H9 (cell line): ENCODE measurements around the gene NARS2. TPM values are rescaled to one million over a fixed set of nuclear protein-coding genes. Genes with fewer than 3 reads are reported as not detected.
A peak's percentile ranks its signal among the peaks of the same experiment; 100 is the strongest.

Experiments used
- DNase-seq: peaks from one replicate; pipeline ENCODE4 v3.0.0-alpha.2; 2017
- H2AFZ ChIP-seq: one replicate; pipeline ENCODE4 v1.6.1; 2013; ENCODE audit warnings: mild to moderate bottlenecking, low read length, control low read depth, moderate library complexity
- H2AK5ac ChIP-seq: 2 replicates; pipeline ENCODE4 v1.6.1; 2013; ENCODE audit warnings: low read length, control low read depth, mixed read lengths; ENCODE audit not compliant: insufficient read length
- H2BK120ac ChIP-seq: one replicate; pipeline ENCODE4 v1.6.1; 2013; ENCODE audit warnings: low read depth, mild to moderate bottlenecking, low read length, control low read depth, inconsistent platforms; ENCODE audit not compliant: poor library complexity, severe bottlenecking
- H2BK12ac ChIP-seq: 2 replicates; pipeline ENCODE4 v1.6.1; 2013; ENCODE audit warnings: low read length, control low read depth, mixed read lengths, low read depth; ENCODE audit not compliant: insufficient read length
- H2BK15ac ChIP-seq: 2 replicates; pipeline ENCODE4 v1.6.1; 2013; ENCODE audit warnings: low read depth, low read length, control low read depth
- H2BK20ac ChIP-seq: one replicate; pipeline ENCODE4 v1.6.1; 2013; ENCODE audit warnings: low read depth, mild to moderate bottlenecking, low read length, control low read depth, inconsistent platforms; ENCODE audit not compliant: poor library complexity, severe bottlenecking
- H2BK5ac ChIP-seq: 2 replicates; pipeline ENCODE4 v1.6.1; 2013; ENCODE audit warnings: low read length, control low read depth, mixed read lengths; ENCODE audit not compliant: insufficient read length
- H3K14ac ChIP-seq: 2 replicates; pipeline ENCODE4 v1.6.1; 2013; ENCODE audit warnings: low read length, control low read depth; ENCODE audit not compliant: insufficient read depth
- H3K18ac ChIP-seq: 2 replicates; pipeline ENCODE4 v1.6.1; 2013; ENCODE audit warnings: low read depth, mild to moderate bottlenecking, mixed read lengths, low read length, control low read depth; ENCODE audit not compliant: insufficient read length
- H3K23ac ChIP-seq: 2 replicates; pipeline ENCODE4 v1.6.1; 2013; ENCODE audit warnings: low read length, control low read depth, mixed read lengths, low read depth; ENCODE audit not compliant: insufficient read length
- H3K23me2 ChIP-seq: 2 replicates; pipeline ENCODE4 v1.6.1; 2013; ENCODE audit warnings: low read depth, mild to moderate bottlenecking, mixed read lengths, low read length, control low read depth; ENCODE audit not compliant: insufficient read length, poor library complexity, severe bottlenecking
- H3K27ac ChIP-seq: 2 replicates; pipeline ENCODE4 v1.5.1; 2013; ENCODE audit warnings: low read length, control low read depth, mixed read lengths, low read depth; ENCODE audit not compliant: insufficient read length
- H3K27me3 ChIP-seq: 2 replicates; pipeline ENCODE4 v1.6.1; 2013; ENCODE audit warnings: low read length, control low read depth, inconsistent platforms; ENCODE audit not compliant: insufficient read depth
- H3K4ac ChIP-seq: 2 replicates; pipeline ENCODE4 v1.6.1; 2013; ENCODE audit warnings: low read depth, mild to moderate bottlenecking, control low read depth, inconsistent platforms, low read length, moderate library complexity
- H3K4me1 ChIP-seq: 2 replicates; pipeline ENCODE4 v1.6.1; 2013; ENCODE audit warnings: low read length, control low read depth, inconsistent platforms; ENCODE audit not compliant: insufficient read depth
- H3K4me2 ChIP-seq: 2 replicates; pipeline ENCODE4 v1.6.1; 2013; ENCODE audit warnings: low read length, control low read depth, mixed read lengths; ENCODE audit not compliant: insufficient read length, insufficient read depth
- H3K56ac ChIP-seq: 2 replicates; pipeline ENCODE4 v1.6.1; 2013; ENCODE audit warnings: low read depth, mild to moderate bottlenecking, mixed read lengths, low read length, control low read depth; ENCODE audit not compliant: insufficient read length
- H3K79me1 ChIP-seq: 2 replicates; pipeline ENCODE4 v1.6.1; 2013; ENCODE audit warnings: low read depth, mild to moderate bottlenecking, moderate library complexity, low read length, control low read depth, inconsistent platforms; ENCODE audit not compliant: insufficient read depth, poor library complexity, severe bottlenecking
- H3K79me2 ChIP-seq: 2 replicates; pipeline ENCODE4 v1.6.1; 2013; ENCODE audit warnings: low read length, control low read depth, inconsistent platforms; ENCODE audit not compliant: insufficient read depth
- H3K9ac ChIP-seq: 2 replicates; pipeline ENCODE4 v1.6.1; 2013; ENCODE audit warnings: low read length, control low read depth, mixed read lengths; ENCODE audit not compliant: insufficient read length; ENCODE audit errors: extremely low read depth
- H3K9me3 ChIP-seq: one replicate; pipeline ENCODE4 v1.6.1; 2013; ENCODE audit warnings: low read depth, low read length, inconsistent platforms; ENCODE audit not compliant: control insufficient read depth
- H3T11ph ChIP-seq: one replicate; pipeline ENCODE4 v1.6.1; 2013; ENCODE audit warnings: mild to moderate bottlenecking, low read length, control low read depth, inconsistent platforms
- H4K20me1 ChIP-seq: one replicate; pipeline ENCODE4 v1.6.1; 2013; ENCODE audit not compliant: control insufficient read depth, insufficient read length, insufficient read depth
- H4K5ac ChIP-seq: 2 replicates; pipeline ENCODE4 v1.6.1; 2013; ENCODE audit warnings: low read depth, mild to moderate bottlenecking, mixed read lengths, low read length, control low read depth; ENCODE audit not compliant: insufficient read length
- H4K8ac ChIP-seq: replicated peaks from 2 replicates; pipeline ENCODE4 v1.6.1; 2013; ENCODE audit warnings: low read length, control low read depth, mixed read lengths, low read depth; ENCODE audit not compliant: insufficient read length
- H4K91ac ChIP-seq: 2 replicates; pipeline ENCODE4 v1.6.1; 2013; ENCODE audit warnings: low read depth, mild to moderate bottlenecking, moderate library complexity, mixed read lengths, low read length, control low read depth; ENCODE audit not compliant: insufficient read length
- H3K27ac Mint-ChIP-seq, 3 experiments: 2 replicates in 2 of 3; 3 replicates in 1 of 3; pipeline ENCODE4 v1.8.0; 2020 to 2021; ENCODE audit warnings: mixed read lengths in 3 of 3, mild to moderate bottlenecking in 1 of 3, moderate library complexity in 1 of 3
- H3K27me3 Mint-ChIP-seq: 2 replicates; pipeline ENCODE4 v1.8.0; 2021; ENCODE audit warnings: low read depth, mild to moderate bottlenecking, moderate library complexity, mixed read lengths
- H3K36me3 Mint-ChIP-seq, 3 experiments: 2 replicates in 2 of 3; 3 replicates in 1 of 3; pipeline ENCODE4 v1.8.0; 2020 to 2021; ENCODE audit warnings: low read depth in 3 of 3, mixed read lengths in 3 of 3; ENCODE audit not compliant: insufficient read depth in 1 of 3
- H3K4me1 Mint-ChIP-seq, 2 experiments: 2 replicates each; pipeline ENCODE4 v1.8.0; 2020; ENCODE audit warnings: mixed read lengths in 2 of 2
- H3K4me3 Mint-ChIP-seq, 2 experiments: 2 replicates in 1 of 2; 3 replicates in 1 of 2; pipeline ENCODE4 v1.8.0; 2020 to 2021; ENCODE audit warnings: mild to moderate bottlenecking in 2 of 2, mixed read lengths in 2 of 2, moderate library complexity in 1 of 2
- H3K9me3 Mint-ChIP-seq, 2 experiments: 2 replicates in 1 of 2; 3 replicates in 1 of 2; pipeline ENCODE4 v1.8.0; 2020; ENCODE audit warnings: mild to moderate bottlenecking in 2 of 2, mixed read lengths in 2 of 2, moderate library complexity in 1 of 2
- CTCF ChIP-seq: fragments of 200-600 bp; sonication (generic); conservative IDR thresholded peaks from 3 replicates; pipeline ENCODE4 v1.8.0; 2021; ENCODE audit warnings: antibody characterized with exemption, mild to moderate bottlenecking
- WGBS: extraction: QIAGEN DNeasy Blood & Tissue Kit; methylation state at CpG from one replicate; pipeline ENCODE4 v1.1.7; 2013; ENCODE audit warnings: missing lambda C conversion rate, low lambda C conversion rate, mixed read lengths; ENCODE audit not compliant: insufficient read length; ENCODE audit errors: extremely low coverage; 5-methylcytosine and 5-hydroxymethylcytosine counted together
- total RNA-seq: library from RNA; stranded (reverse); gene quantifications from 2 replicates; pipeline ENCODE4 v1.2.1, GENCODE V29; 2021

Gene NARS2
- total RNA-seq, 1 experiment from 2014 or later, result 29.7 TPM

- H2BK15ac ChIP-seq, result no peak overlapping the region
- H3K4me1 Mint-ChIP-seq, result peaks cover 17 to 43% of the 10 kb centered on the region in 2 experiments
- WGBS, result no CpG with 5 or more reads among the region's 10 CpGs
These were observed 814 bp upstream of the NARS2 start for GRCh38 chr11:78575478-78575877.

More at GRCh38 chr11:78575478-78575877, 814 bp upstream of the NARS2 start:
- H2BK5ac ChIP-seq, result no peak overlapping the region
- H3K27ac Mint-ChIP-seq, result no peak overlapping the region
- H3K14ac ChIP-seq, result no peak overlapping the region
- no peak overlapping the region for H4K8ac ChIP-seq
- H4K91ac ChIP-seq, result no peak overlapping the region
- H3K9ac ChIP-seq, result no peak overlapping the region
- peaks cover 4 to 22% (median 18%) of the 10 kb centered on the region in 3 experiments; a peak in 5 of 7 replicates for H3K36me3 Mint-ChIP-seq
- H3K56ac ChIP-seq, result no peak overlapping the region
- DNase-seq, result no peak
- no peak overlapping the region for H3K27ac ChIP-seq
- H3K79me1 ChIP-seq, result no peaks in the 10 kb centered on the region
- H4K5ac ChIP-seq, result no peak overlapping the region
- no peaks in the 10 kb centered on the region for H3K9me3 Mint-ChIP-seq
- no peaks in the 10 kb centered on the region for H3K27me3 ChIP-seq
- peaks cover 2% of the 10 kb centered on the region for H3K4me1 ChIP-seq
- H3K4ac ChIP-seq, result no peak overlapping the region
- no peak overlapping the region for H3K23ac ChIP-seq
- H3K18ac ChIP-seq, result no peak overlapping the region
- no peak overlapping the region for H2AK5ac ChIP-seq
- no peak overlapping the region for H2AFZ ChIP-seq
- no peak overlapping the region for H2BK12ac ChIP-seq
- peak overlapping the region; percentile 92 for H3K4me2 ChIP-seq
- H3T11ph ChIP-seq, result no peak overlapping the region
- peaks cover 9% of the 10 kb centered on the region for H3K79me2 ChIP-seq
- no peak for TF ChIP-seq CTCF
- no peak overlapping the region for H2BK20ac ChIP-seq
- H3K4me3 Mint-ChIP-seq, result peak overlapping the region; percentile 94 to 97
- H3K23me2 ChIP-seq, result peaks cover 5% of the 10 kb centered on the region
- H4K20me1 ChIP-seq, result no peaks in the 10 kb centered on the region
- no peaks in the 10 kb centered on the region; the same call in 1 of the 2 replicates for H3K27me3 Mint-ChIP-seq
- no peak overlapping the region for H2BK120ac ChIP-seq
- no peaks in the 10 kb centered on the region for H3K9me3 ChIP-seq
